HG03460 (cell line): ENCODE measurements around the gene TNRC6B.
"Not testable (repeated sequence)": the region's sequence is repeated elsewhere in the genome, so short reads cannot be mapped to it uniquely, and the experiment has no call there.

Source experiments
- ATAC-seq: cut with Tn5 transposase; IDR thresholded peaks from one replicate; pipeline ENCODE4 v1.9.1; 2021; ENCODE audit not compliant: unreplicated experiment

TNRC6B gene

GRCh38 chr22:40348025-40348658 lies 170.4 kb downstream of the TNRC6B start:
- ATAC-seq, result no peak

- no peak for ATAC-seq
These were observed 175.0 kb downstream of the TNRC6B start for GRCh38 chr22:40352763-40353162.

GRCh38 chr22:40361100-40361499 lies 183.4 kb downstream of the TNRC6B start:
- no peak for ATAC-seq

GRCh38 chr22:40363059-40363458 lies 185.3 kb downstream of the TNRC6B start:
- ATAC-seq, result no peak

GRCh38 chr22:40364431-40364830 lies 186.7 kb downstream of the TNRC6B start:
- ATAC-seq, result no peak

GRCh38 chr22:40366068-40366467 lies 188.3 kb downstream of the TNRC6B start:
- no peak for ATAC-seq

- no peak for ATAC-seq
These were observed 189.6 kb downstream of the TNRC6B start for GRCh38 chr22:40367342-40367741.

GRCh38 chr22:40368016-40368415 lies 190.3 kb downstream of the TNRC6B start:
- no peak for ATAC-seq

- no peak for ATAC-seq
These were observed 191.1 kb downstream of the TNRC6B start for GRCh38 chr22:40368836-40369235.

GRCh38 chr22:40374567-40374966 lies 196.8 kb downstream of the TNRC6B start:
- ATAC-seq, result no peak

GRCh38 chr22:40376149-40376548 lies 198.4 kb downstream of the TNRC6B start:
- ATAC-seq, result no peak

- ATAC-seq, result no peak
These were observed 200.2 kb downstream of the TNRC6B start for GRCh38 chr22:40377931-40378330.

- ATAC-seq, result not testable (repeated sequence)
These were observed 200.7 kb downstream of the TNRC6B start for GRCh38 chr22:40378448-40378847.

- no peak for ATAC-seq
These were observed 203.7 kb downstream of the TNRC6B start for GRCh38 chr22:40381461-40381860.

GRCh38 chr22:40383905-40384304 lies 206.2 kb downstream of the TNRC6B start:
- ATAC-seq, result no peak

GRCh38 chr22:40385036-40385782 lies 207.5 kb downstream of the TNRC6B start:
- ATAC-seq, result no peak
